Stimulated activated CD8-positive, alpha-beta memory T cell treated with anti-CD3 and anti-CD28 coated beads, Interleukin-2, amount 100 ng/mL, for 1 hour (primary cell): ENCODE results near the gene GPNMB.

Source experiments
- DNase-seq, 2 donors: peaks; one replicate each; pipeline ENCODE4 v3.0.0-alpha.2; 2020; ENCODE audit warnings: low read depth in 2 of 2

GPNMB gene

GRCh38 chr7:23272275-23272674 is 25.7 kb downstream of the GPNMB start:
- no peak for DNase-seq

DNA sequence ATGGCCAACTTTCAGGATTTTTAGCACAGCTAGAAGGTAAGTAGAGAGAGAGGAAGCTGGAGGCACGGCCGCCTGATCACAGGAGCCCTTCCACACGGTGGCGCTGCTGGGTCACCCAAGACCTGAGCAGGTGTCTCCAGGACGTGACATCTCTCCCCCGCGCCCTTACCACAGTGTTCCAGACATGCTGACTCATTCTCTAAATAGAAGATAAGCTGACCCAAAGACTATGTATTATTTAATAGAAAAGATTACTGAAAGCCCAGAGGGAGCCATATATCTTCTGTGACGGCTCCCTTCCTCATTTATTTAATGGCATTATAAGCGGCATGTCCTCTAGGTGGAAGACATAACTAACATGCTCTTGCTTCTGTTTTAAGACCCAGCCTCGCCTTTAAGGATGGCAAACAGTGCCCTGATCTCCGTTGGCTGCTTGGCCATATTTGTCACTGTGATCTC is 26.6 kb downstream of the GPNMB start:
- DNase-seq = peak; percentile 72 to 86

DNA sequence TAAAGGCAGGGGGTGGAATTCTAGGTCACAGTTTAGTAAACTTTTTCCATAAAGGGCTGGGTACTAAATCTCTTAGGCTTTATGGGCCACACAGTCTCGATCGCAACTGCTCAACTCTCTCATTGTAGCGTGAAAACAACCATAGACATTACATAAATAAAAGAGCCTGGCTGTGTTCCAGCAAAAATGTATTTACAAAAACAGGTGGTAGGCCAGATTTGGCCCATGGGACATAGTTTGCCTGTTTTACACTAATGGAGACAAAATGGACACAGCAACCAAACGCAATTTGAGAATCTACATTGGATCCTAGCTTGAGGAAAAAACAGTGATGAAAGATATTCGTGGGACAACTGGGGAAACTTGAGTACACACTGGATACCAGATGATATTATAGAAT is 29.3 kb downstream of the GPNMB start:
- no peak for DNase-seq

- DNase-seq = no peak
Observed at GRCh38 chr7:23276376-23276775, 29.8 kb downstream of the GPNMB start.

DNA sequence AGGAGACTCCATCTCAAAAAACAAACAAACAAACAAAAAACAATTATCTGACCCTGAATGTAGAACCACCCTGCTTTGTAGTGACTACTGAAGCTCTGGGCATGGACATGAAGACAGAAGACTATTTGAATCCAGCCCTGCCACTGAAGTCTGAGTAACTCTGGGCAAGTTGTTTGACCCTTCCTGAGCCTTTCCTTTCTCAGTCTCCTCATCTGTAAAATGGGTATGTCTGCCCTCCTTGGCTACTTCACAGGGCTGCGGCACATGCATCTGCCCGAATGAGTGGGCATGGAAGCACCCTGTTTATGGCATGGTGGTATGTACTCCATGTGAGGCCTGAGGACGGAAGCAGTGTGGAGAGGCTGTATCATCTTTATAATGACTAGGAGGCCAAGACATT is 30.4 kb downstream of the GPNMB start:
- no peak for DNase-seq

DNA sequence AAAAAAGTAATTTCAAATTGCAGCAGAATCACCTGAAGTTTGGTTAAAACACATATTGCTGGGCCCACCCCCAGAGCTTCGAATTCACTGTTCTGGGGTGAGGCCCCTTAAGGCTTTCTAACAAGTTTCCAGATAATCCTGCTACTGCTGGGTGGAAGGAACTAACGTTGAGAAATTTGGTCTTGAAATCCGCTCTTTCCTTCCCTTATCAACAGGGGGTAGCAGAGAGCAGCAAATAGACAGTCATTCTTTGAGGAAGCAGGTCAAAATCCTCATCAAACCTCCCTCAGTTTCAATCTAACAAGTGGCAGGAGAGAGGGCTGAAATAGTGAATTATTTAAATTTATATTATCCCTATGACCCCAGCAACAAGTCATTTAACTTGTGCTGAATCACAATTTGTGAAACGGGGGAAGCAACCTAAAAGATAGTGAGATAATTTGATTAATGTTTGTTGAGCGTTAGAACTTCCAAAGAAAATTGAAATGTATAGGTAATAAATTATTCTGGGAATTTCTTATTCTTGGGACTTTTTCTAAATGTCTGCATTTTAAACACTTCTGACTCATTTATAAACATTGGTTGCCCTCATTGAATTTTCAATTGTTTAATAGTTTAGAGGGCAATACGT is 30.9 kb downstream of the GPNMB start:
- DNase-seq = no peak

DNA sequence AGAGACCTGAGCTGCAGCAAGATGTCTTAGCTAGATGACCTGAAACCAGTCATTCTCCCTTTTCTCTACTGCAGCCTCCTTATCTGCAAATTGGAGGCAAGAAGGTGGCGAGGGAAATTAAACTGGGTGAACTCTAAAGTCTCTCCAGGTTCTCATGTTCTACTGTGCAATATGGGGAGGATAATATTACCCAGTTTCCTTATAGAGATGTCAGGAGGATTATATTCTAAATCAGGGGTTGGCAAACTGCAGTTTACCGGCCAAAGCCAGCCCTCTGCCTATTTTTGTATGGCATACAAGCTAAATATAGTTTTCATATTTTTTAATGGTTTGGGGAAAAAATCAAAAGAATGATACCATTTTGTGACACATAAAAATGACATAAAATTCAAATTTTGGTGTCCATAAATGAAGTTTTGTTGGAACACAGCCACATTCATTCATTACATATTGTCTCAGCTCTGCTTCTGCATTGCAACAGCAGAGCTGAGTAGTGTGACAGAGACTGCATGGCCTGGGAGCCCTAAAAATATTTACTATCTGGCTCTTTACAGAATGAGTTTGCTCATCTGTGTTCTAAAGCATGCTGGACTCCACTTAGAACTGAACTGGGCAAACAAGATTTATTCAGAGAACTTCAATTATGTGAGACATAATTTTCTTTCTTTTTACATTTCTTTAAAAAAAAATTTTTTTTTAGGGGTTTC is 33.4 kb downstream of the GPNMB start:
- DNase-seq = no peak

GRCh38 chr7:23283086-23283485 is 36.5 kb downstream of the GPNMB start:
- no peak for DNase-seq

DNA sequence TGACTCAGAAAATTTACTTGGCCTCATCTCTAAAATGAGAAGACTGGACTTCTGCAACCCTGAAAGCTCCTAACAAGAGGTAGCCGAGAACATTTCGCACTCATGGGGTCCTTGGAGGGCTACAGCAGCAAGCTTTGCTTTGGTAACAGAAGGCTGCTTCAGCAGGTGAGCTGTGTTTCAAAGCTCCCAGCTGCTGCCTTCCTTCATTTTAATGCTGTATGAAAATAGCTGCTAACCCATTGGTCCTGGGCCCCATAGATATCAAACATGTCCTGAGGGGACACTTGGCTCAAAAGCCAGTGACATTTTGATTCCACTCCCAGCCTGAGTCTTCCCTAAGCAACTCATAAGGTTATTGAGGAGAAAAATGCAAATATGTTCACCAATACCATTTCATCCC is 38.3 kb downstream of the GPNMB start:
- no peak for DNase-seq

GRCh38 chr7:23285657-23286646 is 39.4 kb downstream of the GPNMB start:
- no peak for DNase-seq

DNA sequence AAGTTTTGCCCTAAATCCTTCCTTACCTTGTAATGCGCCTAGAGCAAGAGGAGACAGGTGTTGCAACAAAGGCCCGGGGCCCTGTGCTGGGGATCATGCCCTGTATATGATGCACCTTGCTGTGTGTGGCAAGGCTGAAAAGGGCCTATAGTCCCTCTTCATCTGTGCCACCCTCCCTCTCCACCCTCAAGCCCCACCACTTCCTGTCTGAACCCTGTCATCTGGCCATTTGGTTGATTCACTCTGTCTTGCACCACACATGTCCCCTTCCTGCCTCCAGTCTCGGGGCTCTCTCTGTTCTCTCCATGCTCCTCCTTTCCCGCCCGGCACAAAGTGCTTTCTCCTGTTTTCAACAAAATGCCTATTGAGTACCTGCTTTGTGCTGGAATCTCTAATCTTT is 41.0 kb downstream of the GPNMB start:
- no peak for DNase-seq

- DNase-seq = no peak
Observed at GRCh38 chr7:23290993-23291392, 44.4 kb downstream of the GPNMB start.

DNA sequence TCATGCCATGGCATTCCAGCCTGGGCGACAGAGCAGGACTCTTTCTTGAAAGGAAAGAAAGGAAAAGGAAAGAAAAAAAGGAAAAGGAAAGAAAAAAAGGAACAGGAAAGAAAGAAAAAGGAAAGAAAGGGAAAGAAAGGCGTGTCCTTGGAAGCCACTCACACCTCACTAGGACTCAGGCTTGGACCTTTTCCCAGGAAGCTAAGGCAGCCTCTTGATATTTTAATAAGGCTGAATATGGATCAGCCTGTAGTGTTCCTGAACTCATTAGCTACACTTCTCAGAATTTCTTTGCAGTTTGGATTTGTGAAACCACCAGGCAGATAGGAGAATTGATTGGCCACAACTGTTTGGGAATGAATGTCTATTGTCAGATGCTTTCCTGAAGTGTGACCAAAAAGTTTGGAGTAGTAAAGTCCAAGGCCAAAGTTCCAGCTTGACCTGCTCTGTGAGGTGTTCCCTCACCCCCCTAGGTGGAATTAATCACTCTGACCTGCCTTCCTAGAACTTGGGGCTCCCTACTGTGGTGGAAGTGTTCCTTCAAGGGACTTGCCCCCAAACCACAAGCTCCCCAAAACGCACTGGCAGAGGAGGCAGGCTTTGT is 45.5 kb downstream of the GPNMB start:
- no peak for DNase-seq

GRCh38 chr7:23292623-23293022 is 46.0 kb downstream of the GPNMB start:
- no peak for DNase-seq

- DNase-seq = no peak
Observed at GRCh38 chr7:23293500-23294073, 47.0 kb downstream of the GPNMB start.

GRCh38 chr7:23294549-23295400 is 48.2 kb downstream of the GPNMB start:
- no peak for DNase-seq

DNA sequence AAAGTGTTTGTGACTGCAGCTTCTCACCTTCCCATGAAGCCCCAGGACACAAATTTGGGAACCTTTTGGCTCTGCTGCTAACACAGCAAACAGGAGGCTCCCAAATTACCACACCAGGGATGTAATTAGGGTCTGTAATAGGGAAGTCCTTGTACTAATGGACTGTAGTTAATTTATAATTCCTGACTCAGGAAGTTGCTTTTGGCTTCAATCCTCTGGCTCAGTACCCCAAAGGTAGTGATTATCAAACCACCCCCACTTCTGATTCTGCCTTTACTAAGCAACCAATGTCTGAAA is 48.8 kb downstream of the GPNMB start:
- DNase-seq = no peak

DNA sequence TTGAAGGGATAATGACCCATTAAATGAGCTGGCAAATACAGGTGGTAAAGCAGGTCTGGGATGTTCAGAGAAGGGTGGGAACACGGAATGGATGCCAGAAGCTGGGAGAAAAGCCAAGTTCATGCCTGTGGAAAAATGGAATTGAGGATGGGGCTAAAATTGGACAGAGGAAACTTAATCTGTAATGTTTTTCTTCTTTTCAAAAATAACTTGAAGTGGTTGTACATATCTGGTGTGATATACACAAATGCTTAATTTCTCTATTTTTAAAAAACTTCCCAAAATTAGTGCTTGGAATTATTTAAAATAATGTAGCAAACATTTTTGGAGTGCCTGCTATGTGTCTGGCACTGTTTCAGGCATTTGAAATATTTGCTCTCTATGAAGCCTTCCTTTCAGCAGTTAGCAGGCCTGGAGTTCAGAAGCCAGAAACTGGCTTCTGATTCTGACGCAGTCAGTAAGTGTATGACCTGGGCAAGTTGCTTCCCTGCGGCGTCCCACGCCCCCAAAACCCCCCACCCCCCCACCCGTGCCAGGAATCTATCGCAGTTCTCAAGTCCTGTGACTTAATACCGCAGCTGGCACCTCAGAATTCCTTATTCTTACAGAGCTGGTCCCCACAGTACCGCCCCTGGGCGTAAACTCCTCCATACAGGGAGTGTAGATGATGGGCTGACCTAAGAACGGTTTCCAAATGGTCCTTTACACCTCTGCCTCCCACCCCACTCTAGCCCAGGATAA is 51.7 kb downstream of the GPNMB start:
- no peak for DNase-seq

DNA sequence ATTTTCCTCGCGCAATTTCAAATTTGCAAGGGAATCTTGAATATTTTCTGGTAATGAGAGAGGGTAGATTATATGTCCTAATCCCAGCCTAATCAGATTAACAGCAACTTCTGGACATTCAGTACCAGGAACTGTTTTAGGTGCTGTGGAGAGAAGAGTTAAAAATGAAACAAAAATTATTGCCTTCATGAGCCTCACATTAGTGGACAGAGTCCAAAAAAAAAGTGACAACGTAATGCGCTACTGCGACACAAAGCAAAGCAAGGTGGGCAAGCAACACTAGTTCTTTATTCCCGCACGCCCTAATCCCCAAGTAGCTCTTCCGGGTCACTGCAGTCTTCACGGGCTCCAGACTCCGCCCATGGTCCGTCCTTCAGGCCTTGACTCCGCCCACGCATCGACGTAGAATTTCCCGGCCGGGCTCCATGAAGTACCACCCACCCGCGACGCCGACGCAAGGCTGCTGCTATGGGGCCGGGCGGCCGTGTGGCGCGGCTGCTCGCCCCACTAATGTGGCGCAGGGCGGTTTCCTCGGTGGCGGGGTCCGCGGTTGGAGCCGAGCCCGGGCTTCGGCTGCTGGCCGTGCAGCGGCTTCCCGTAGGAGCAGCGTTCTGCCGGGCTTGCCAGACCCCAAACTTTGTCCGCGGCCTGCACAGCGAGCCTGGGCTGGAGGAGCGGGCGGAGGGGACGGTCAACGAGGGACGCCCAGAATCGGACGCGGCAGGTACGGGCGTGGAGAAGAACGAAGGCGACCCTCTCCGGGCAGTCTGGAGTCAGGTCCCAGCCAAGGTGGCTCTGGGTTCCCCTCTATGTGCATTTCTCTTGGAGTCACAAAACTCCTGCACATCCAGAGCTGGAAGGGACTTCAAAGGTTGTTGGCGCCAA is 52.6 kb downstream of the GPNMB start, which contains the start of gene MALSU1:
Gene MALSU1, plus strand, starts transcription at position 455 of the 885 bp plus-strand sequence. Its CDS starts 14 bp downstream, at position 469.
- DNase-seq = peak; percentile 92 to 94
